Measurements from ENCODE around the gene SYT7. TPM values are rescaled to one million over a fixed set of nuclear protein-coding genes. Genes with fewer than 3 reads are reported as not detected.

Gene SYT7
- total RNA-seq, 6 experiments from 2014 or later = 13.1 to 70.8 (median 31.6) TPM

DNA sequence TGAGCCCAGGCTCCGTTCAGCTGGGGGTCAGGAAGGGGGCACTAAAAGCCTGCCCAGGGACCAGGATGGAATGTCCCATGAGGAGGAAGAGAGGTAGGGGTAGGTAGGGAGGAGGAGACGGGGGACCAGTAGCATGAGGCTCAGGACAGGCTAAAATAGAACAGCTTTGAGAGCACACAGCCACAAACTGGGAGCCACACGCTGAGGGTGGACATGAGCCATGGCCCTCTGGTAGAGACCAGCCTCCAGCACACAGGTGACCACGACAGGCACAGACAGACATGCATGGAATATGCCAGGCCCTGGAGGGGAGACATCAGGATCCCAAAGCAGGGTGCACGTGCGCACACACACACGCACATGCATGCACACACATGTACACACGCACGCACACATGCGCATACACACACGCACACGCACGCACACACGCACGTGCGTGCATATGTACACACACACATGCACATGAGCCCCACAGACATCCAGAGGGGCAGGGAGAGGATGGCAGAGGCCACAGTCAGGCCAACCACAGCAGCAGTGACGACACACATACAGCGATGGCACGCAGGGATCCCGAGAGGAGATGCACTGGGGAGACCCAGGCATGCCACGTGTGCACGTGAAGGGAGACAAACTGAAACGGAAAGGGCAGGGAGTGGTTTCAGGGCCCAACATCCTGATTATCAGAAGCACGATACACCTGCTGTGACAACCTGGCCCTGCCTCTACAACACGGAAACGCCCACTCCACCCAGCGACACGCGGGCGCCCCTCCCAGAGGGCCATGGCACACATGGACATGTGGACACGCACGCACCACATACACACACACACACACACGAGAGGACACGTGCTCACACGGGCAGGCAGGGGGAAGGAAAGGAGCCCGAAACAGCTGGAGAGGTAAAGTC lies 46.6 kb downstream of the SYT7 start:
- ATAC-seq = no peak
- 72% methylated on average over 11 of the region's 36 CpGs for WGBS (ENCODE audit: insufficient coverage, low coverage, low lambda C conversion rate, missing lambda C conversion rate)
- no peak for DNase-seq

GRCh38 chr11:61533401-61533800 lies 47.5 kb downstream of the SYT7 start:
- intact Hi-C loops (cut with DNase I) = loop anchor here in 1 of 2 donors (10.0 kb wide), 1 partner anchor 91 kb away; no protein-coding TSS in a partner anchor
- Histone ChIP-seq H3K36me3 (no peaks in the 10 kb centered on the region), H3K4me3 (no peak overlapping the region), H3K27ac (no peak overlapping the region), H3K9me3 (no peaks in the 10 kb centered on the region), H3K27me3 (no peaks in the 10 kb centered on the region), H3K4me1 (peaks cover 0 to 41% (median 15%) of the 10 kb centered on the region in 4 donors)
- TF ChIP-seq CTCF (IDR thresholded peaks at IDR 0.05) (no peak), POLR2A (IDR thresholded peaks at IDR 0.05) (no peak)
- ATAC-seq (no peak), DNase-seq (peak in 1 of 3 donors; percentile 69)
- WGBS (ENCODE audit: insufficient coverage, low coverage, low lambda C conversion rate, missing lambda C conversion rate) = 44% methylated on average over 6 of the region's 8 CpGs

More for the DNA sequence above, 46.6 kb downstream of the SYT7 start:
- Histone ChIP-seq H3K36me3 (no peaks in the 10 kb centered on the region), H3K27me3 (no peaks in the 10 kb centered on the region), H3K4me1 (peaks cover 0 to 32% (median 13%) of the 10 kb centered on the region in 4 donors), H3K4me3 (no peak overlapping the region), H3K9me3 (no peaks in the 10 kb centered on the region), H3K27ac (no peak overlapping the region)
- TF ChIP-seq POLR2A (IDR thresholded peaks at IDR 0.05) (no peak), CTCF (IDR thresholded peaks at IDR 0.05) (no peak)
- intact Hi-C loops (cut with DNase I) = loop anchor here in 1 of 2 donors (10.0 kb wide), 1 partner anchor 91 kb away; no protein-coding TSS in a partner anchor

- no peaks in the 10 kb centered on the region for H3K36me3 ChIP-seq
- H3K27me3 ChIP-seq = no peaks in the 10 kb centered on the region
- TF ChIP-seq CTCF (IDR thresholded peaks at IDR 0.05) (no peak), POLR2A (IDR thresholded peaks at IDR 0.05) (no peak)
- H3K27ac ChIP-seq = no peak overlapping the region
- H3K4me3 ChIP-seq = no peak overlapping the region
- no peak for DNase-seq
- peaks cover 0 to 43% (median 16%) of the 10 kb centered on the region in 4 donors for H3K4me1 ChIP-seq
- WGBS (ENCODE audit: insufficient coverage, low coverage, low lambda C conversion rate, missing lambda C conversion rate) = 98% methylated on average over 7 of the region's 16 CpGs
- intact Hi-C loops (cut with DNase I) = loop anchor here in 1 of 2 donors (10.0 kb wide), 1 partner anchor 92 kb away; no protein-coding TSS in a partner anchor
- ATAC-seq = no peak
- no peaks in the 10 kb centered on the region for H3K9me3 ChIP-seq
Measured at GRCh38 chr11:61533039-61533375, 47.9 kb downstream of the SYT7 start.

GRCh38 chr11:61532134-61533038 lies 48.5 kb downstream of the SYT7 start:
- H3K27ac ChIP-seq = no peak overlapping the region
- peak in 2 of 3 donors; percentile 35 to 68 for DNase-seq
- intact Hi-C loops (cut with DNase I) = loop anchor here in 1 of 2 donors (10.0 kb wide), 1 partner anchor 92 kb away; no protein-coding TSS in a partner anchor
- no peaks in the 10 kb centered on the region for H3K9me3 ChIP-seq
- H3K36me3 ChIP-seq = no peaks in the 10 kb centered on the region
- no peaks in the 10 kb centered on the region for H3K27me3 ChIP-seq
- H3K4me3 ChIP-seq = no peak overlapping the region
- TF ChIP-seq CTCF (IDR thresholded peaks at IDR 0.05) = peak; percentile 63 to 86 (median 76)
- TF ChIP-seq POLR2A (IDR thresholded peaks at IDR 0.05) = peak; percentile 45
- WGBS (ENCODE audit: insufficient coverage, low coverage, low lambda C conversion rate, missing lambda C conversion rate) = 57% methylated on average over 6 of the region's 10 CpGs
- peaks cover 0 to 43% (median 16%) of the 10 kb centered on the region in 4 donors for H3K4me1 ChIP-seq
- ATAC-seq = peak; percentile 9 to 40 (median 22)
